GM18499 (cell line): ENCODE measurements around the gene GCSAM.

Experiments used
- ATAC-seq: cut with Tn5 transposase; IDR thresholded peaks from one replicate; pipeline ENCODE4 v1.9.1; 2021; ENCODE audit warnings: moderate number of reproducible peaks; ENCODE audit not compliant: insufficient read depth, unreplicated experiment

The GCSAM gene

GRCh38 chr3:112130638-112130993, 2.4 kb downstream of the GCSAM start:
- ATAC-seq, result no peak

GRCh38 chr3:112129925-112130637, 3.0 kb downstream of the GCSAM start:
- ATAC-seq, result no peak

- peak; percentile 46 for ATAC-seq
Observed at GRCh38 chr3:112128843-112129727, 4.0 kb downstream of the GCSAM start.

- ATAC-seq, result no peak
Observed at GRCh38 chr3:112127522-112128494, 5.2 kb downstream of the GCSAM start.

GRCh38 chr3:112126511-112126911, 6.5 kb downstream of the GCSAM start:
- no peak for ATAC-seq

- ATAC-seq, result no peak
Observed at GRCh38 chr3:112124907-112125607, 8.0 kb downstream of the GCSAM start.

- no peak for ATAC-seq
Observed at GRCh38 chr3:112123548-112123947, 9.5 kb downstream of the GCSAM start.

GRCh38 chr3:112122870-112123269, 10.2 kb downstream of the GCSAM start:
- no peak for ATAC-seq

GRCh38 chr3:112121577-112122547, 11.2 kb downstream of the GCSAM start:
- ATAC-seq, result no peak

- ATAC-seq, result no peak
Observed at GRCh38 chr3:112119962-112120836, 12.8 kb downstream of the GCSAM start.

GRCh38 chr3:112117841-112118571, 15.0 kb downstream of the GCSAM start:
- no peak for ATAC-seq

GRCh38 chr3:112117415-112117814, 15.6 kb downstream of the GCSAM start:
- no peak for ATAC-seq

- ATAC-seq, result no peak
Observed at GRCh38 chr3:112116748-112117186, 16.3 kb downstream of the GCSAM start.

- no peak for ATAC-seq
Observed at GRCh38 chr3:112115806-112116383, 17.2 kb downstream of the GCSAM start.

- peak; percentile 22 for ATAC-seq
Observed at GRCh38 chr3:112115161-112115739, 17.8 kb downstream of the GCSAM start.

- no peak for ATAC-seq
Observed at GRCh38 chr3:112114576-112115160, 18.4 kb downstream of the GCSAM start.
